Measurements from ENCODE around the gene DIPK2A. TPM values are rescaled to one million over a fixed set of nuclear protein-coding genes. Genes with fewer than 3 reads are reported as not detected.

Gene DIPK2A
- total RNA-seq, 1 experiment from 2014 or later: 22.0 TPM

- Histone ChIP-seq H2BK15ac (ENCODE audit: low read depth, low read length) (no peak overlapping the region), H3K79me1 (ENCODE audit: insufficient read depth, low read depth, low read length, poor library complexity, severe bottlenecking) (no peaks in the 10 kb centered on the region), H4K8ac (replicated peaks; ENCODE audit: insufficient read length, low read depth, low read length) (no peak overlapping the region), H2BK120ac (ENCODE audit: low read depth, low read length, poor library complexity, severe bottlenecking) (no peak overlapping the region), H4K5ac (ENCODE audit: insufficient read length, low read depth, low read length) (no peak overlapping the region), H3K4ac (ENCODE audit: low read depth, low read length) (no peak overlapping the region), H2BK5ac (ENCODE audit: insufficient read length, low read length) (no peak overlapping the region), H3T11ph (ENCODE audit: low read length) (no peak overlapping the region), H2BK12ac (ENCODE audit: insufficient read length, low read depth, low read length) (no peak overlapping the region), H3K14ac (ENCODE audit: insufficient read depth, low read length) (no peak overlapping the region), H4K91ac (ENCODE audit: insufficient read length, low read depth, low read length) (no peak overlapping the region), H3K79me2 (ENCODE audit: insufficient read depth, low read length) (no peaks in the 10 kb centered on the region), H2AK5ac (ENCODE audit: insufficient read length, low read length) (no peak overlapping the region), H3K9me3 (ENCODE audit: control insufficient read depth, low read depth, low read length) (no peaks in the 10 kb centered on the region), H3K27me3 (ENCODE audit: insufficient read depth, low read length) (no peaks in the 10 kb centered on the region), H3K23ac (ENCODE audit: insufficient read length, low read depth, low read length) (no peak overlapping the region), H3K27ac (ENCODE audit: insufficient read length, low read depth, low read length) (no peak overlapping the region), H3K4me2 (ENCODE audit: insufficient read depth, insufficient read length, low read length) (no peak overlapping the region), H3K9ac (ENCODE audit: extremely low read depth, insufficient read length, low read length) (no peak overlapping the region), H2AFZ (ENCODE audit: low read length) (no peak overlapping the region), H3K56ac (ENCODE audit: insufficient read length, low read depth, low read length) (no peak overlapping the region), H3K18ac (ENCODE audit: insufficient read length, low read depth, low read length) (no peak overlapping the region), H2BK20ac (ENCODE audit: low read depth, low read length, poor library complexity, severe bottlenecking) (no peak overlapping the region), H3K23me2 (ENCODE audit: insufficient read length, low read depth, low read length, poor library complexity, severe bottlenecking) (no peaks in the 10 kb centered on the region), H3K4me1 (ENCODE audit: insufficient read depth, low read length) (no peaks in the 10 kb centered on the region), H4K20me1 (ENCODE audit: control insufficient read depth, insufficient read depth, insufficient read length) (no peaks in the 10 kb centered on the region)
- TF ChIP-seq CTCF (conservative IDR thresholded peaks at IDR 0.05): no peak
- H3K9me3 Mint-ChIP-seq: peaks cover 7 to 10% of the 10 kb centered on the region in 2 experiments; a peak in 4 of 5 replicates
- no peaks in the 10 kb centered on the region for H3K27me3 Mint-ChIP-seq (ENCODE audit: low read depth)
- H3K4me1 Mint-ChIP-seq: no peaks in the 10 kb centered on the region
- no peak overlapping the region for H3K4me3 Mint-ChIP-seq
- no peak overlapping the region for H3K27ac Mint-ChIP-seq
- H3K36me3 Mint-ChIP-seq (ENCODE audit: insufficient read depth in 1 of 3, low read depth in 3 of 3): peaks cover 0 to 14% (median 3%) of the 10 kb centered on the region in 3 experiments; a peak in 4 of 7 replicates
- DNase-seq: no peak
Measured at GRCh38 chr3:143957453-143957852, 14.2 kb upstream of the DIPK2A start.

All from H9 (cell line).